ENCODE data around the gene DNTT.

Gene DNTT

GRCh38 chr10:96359616-96360015, 55.4 kb downstream of the DNTT start:
- H3K27me3 ChIP-seq (ENCODE audit: insufficient read depth, insufficient read length) = no peaks in the 10 kb centered on the region

GRCh38 chr10:96360331-96360730, 56.1 kb downstream of the DNTT start:
- Histone ChIP-seq H3K9ac (ENCODE audit: insufficient read length, low read depth) (no peak overlapping the region), H3K9me3 (ENCODE audit: insufficient read depth, low read length) (no peaks in the 10 kb centered on the region), H3K27me3 (ENCODE audit: insufficient read depth, insufficient read length) (no peaks in the 10 kb centered on the region), H3K36me3 (ENCODE audit: insufficient read depth, insufficient read length, low read length) (no peaks in the 10 kb centered on the region), H3K4me3 (ENCODE audit: insufficient read length, low read depth) (no peak overlapping the region), H3K4me1 (ENCODE audit: insufficient read depth, insufficient read length) (no peaks in the 10 kb centered on the region)
- DNase-seq (ENCODE audit: low read depth, low spot score) = no peak
- TF ChIP-seq SUZ12 (IDR thresholded peaks at IDR 0.05; ENCODE audit: extremely low read depth, insufficient read depth, insufficient read length) (no peak), ZNF274 (IDR thresholded peaks at IDR 0.05; ENCODE audit: low read depth, low read length) (no peak), YY1 (IDR thresholded peaks at IDR 0.05; ENCODE audit: insufficient read depth, insufficient read length) (no peak)

More at GRCh38 chr10:96359616-96360015, 55.4 kb downstream of the DNTT start:
- no peaks in the 10 kb centered on the region for H3K36me3 ChIP-seq (ENCODE audit: insufficient read depth, insufficient read length, low read length)
- no peaks in the 10 kb centered on the region for H3K9me3 ChIP-seq (ENCODE audit: insufficient read depth, low read length)
- no peak for DNase-seq (ENCODE audit: low read depth, low spot score)
- no peak overlapping the region for H3K9ac ChIP-seq (ENCODE audit: insufficient read length, low read depth)
- TF ChIP-seq YY1 (IDR thresholded peaks at IDR 0.05; ENCODE audit: insufficient read depth, insufficient read length) = no peak
- TF ChIP-seq SUZ12 (IDR thresholded peaks at IDR 0.05; ENCODE audit: extremely low read depth, insufficient read depth, insufficient read length) = no peak
- TF ChIP-seq ZNF274 (IDR thresholded peaks at IDR 0.05; ENCODE audit: low read depth, low read length) = no peak
- no peak overlapping the region for H3K4me3 ChIP-seq (ENCODE audit: insufficient read length, low read depth)
- H3K4me1 ChIP-seq (ENCODE audit: insufficient read depth, insufficient read length) = no peaks in the 10 kb centered on the region

GRCh38 chr10:96360766-96361165, 56.5 kb downstream of the DNTT start:
- no peak for TF ChIP-seq ZNF274 (IDR thresholded peaks at IDR 0.05; ENCODE audit: low read depth, low read length)
- TF ChIP-seq YY1 (IDR thresholded peaks at IDR 0.05; ENCODE audit: insufficient read depth, insufficient read length) = no peak
- no peak for TF ChIP-seq SUZ12 (IDR thresholded peaks at IDR 0.05; ENCODE audit: extremely low read depth, insufficient read depth, insufficient read length)
- no peak overlapping the region for H3K4me3 ChIP-seq (ENCODE audit: insufficient read length, low read depth)
- no peaks in the 10 kb centered on the region for H3K4me1 ChIP-seq (ENCODE audit: insufficient read depth, insufficient read length)
- H3K9me3 ChIP-seq (ENCODE audit: insufficient read depth, low read length) = no peaks in the 10 kb centered on the region
- DNase-seq (ENCODE audit: low read depth, low spot score) = no peak
- H3K36me3 ChIP-seq (ENCODE audit: insufficient read depth, insufficient read length, low read length) = no peaks in the 10 kb centered on the region
- H3K9ac ChIP-seq (ENCODE audit: insufficient read length, low read depth) = no peak overlapping the region
- H3K27me3 ChIP-seq (ENCODE audit: insufficient read depth, insufficient read length) = no peaks in the 10 kb centered on the region

- no peaks in the 10 kb centered on the region; the same call in 1 of the 2 replicates for H3K9me3 ChIP-seq (ENCODE audit: insufficient read depth, low read length)
- H3K9ac ChIP-seq (ENCODE audit: insufficient read length, low read depth) = no peak overlapping the region
- TF ChIP-seq SUZ12 (IDR thresholded peaks at IDR 0.05; ENCODE audit: extremely low read depth, insufficient read depth, insufficient read length) = no peak
- TF ChIP-seq YY1 (IDR thresholded peaks at IDR 0.05; ENCODE audit: insufficient read depth, insufficient read length) = no peak
- no peak for TF ChIP-seq ZNF274 (IDR thresholded peaks at IDR 0.05; ENCODE audit: low read depth, low read length)
- no peaks in the 10 kb centered on the region for H3K4me1 ChIP-seq (ENCODE audit: insufficient read depth, insufficient read length)
- H3K4me3 ChIP-seq (ENCODE audit: insufficient read length, low read depth) = no peak overlapping the region
- no peaks in the 10 kb centered on the region for H3K36me3 ChIP-seq (ENCODE audit: insufficient read depth, insufficient read length, low read length)
- no peaks in the 10 kb centered on the region for H3K27me3 ChIP-seq (ENCODE audit: insufficient read depth, insufficient read length)
- no peak for DNase-seq (ENCODE audit: low read depth, low spot score)
Observed at GRCh38 chr10:96365571-96365970, 61.3 kb downstream of the DNTT start.

GRCh38 chr10:96366508-96366907, 62.3 kb downstream of the DNTT start:
- TF ChIP-seq ZNF274 (IDR thresholded peaks at IDR 0.05; ENCODE audit: low read depth, low read length) (no peak), YY1 (IDR thresholded peaks at IDR 0.05; ENCODE audit: insufficient read depth, insufficient read length) (no peak), SUZ12 (IDR thresholded peaks at IDR 0.05; ENCODE audit: extremely low read depth, insufficient read depth, insufficient read length) (no peak)

GRCh38 chr10:96367470-96367869, 63.2 kb downstream of the DNTT start:
- no peak for DNase-seq (ENCODE audit: low read depth, low spot score)
- TF ChIP-seq ZNF274 (IDR thresholded peaks at IDR 0.05; ENCODE audit: low read depth, low read length) (no peak), SUZ12 (IDR thresholded peaks at IDR 0.05; ENCODE audit: extremely low read depth, insufficient read depth, insufficient read length) (no peak)
- H3K27me3 ChIP-seq (ENCODE audit: insufficient read depth, insufficient read length) = no peaks in the 10 kb centered on the region
- H3K36me3 ChIP-seq (ENCODE audit: insufficient read depth, insufficient read length, low read length) = no peaks in the 10 kb centered on the region
- no peak overlapping the region for H3K9ac ChIP-seq (ENCODE audit: insufficient read length, low read depth)
- no peaks in the 10 kb centered on the region for H3K4me1 ChIP-seq (ENCODE audit: insufficient read depth, insufficient read length)
- H3K4me3 ChIP-seq (ENCODE audit: insufficient read length, low read depth) = no peak overlapping the region
- no peaks in the 10 kb centered on the region; the same call in 1 of the 2 replicates for H3K9me3 ChIP-seq (ENCODE audit: insufficient read depth, low read length)

More at GRCh38 chr10:96366508-96366907, 62.3 kb downstream of the DNTT start:
- Histone ChIP-seq H3K4me3 (ENCODE audit: insufficient read length, low read depth) (no peak overlapping the region), H3K4me1 (ENCODE audit: insufficient read depth, insufficient read length) (no peaks in the 10 kb centered on the region), H3K9me3 (ENCODE audit: insufficient read depth, low read length) (no peaks in the 10 kb centered on the region; the same call in 1 of the 2 replicates), H3K9ac (ENCODE audit: insufficient read length, low read depth) (no peak overlapping the region), H3K36me3 (ENCODE audit: insufficient read depth, insufficient read length, low read length) (no peaks in the 10 kb centered on the region), H3K27me3 (ENCODE audit: insufficient read depth, insufficient read length) (no peaks in the 10 kb centered on the region)
- DNase-seq (ENCODE audit: low read depth, low spot score) = no peak

GRCh38 chr10:96368971-96369370, 64.7 kb downstream of the DNTT start:
- Histone ChIP-seq H3K36me3 (ENCODE audit: insufficient read depth, insufficient read length, low read length) (no peaks in the 10 kb centered on the region), H3K9me3 (ENCODE audit: insufficient read depth, low read length) (no peaks in the 10 kb centered on the region; the same call in 1 of the 2 replicates), H3K27me3 (ENCODE audit: insufficient read depth, insufficient read length) (no peaks in the 10 kb centered on the region), H3K4me3 (ENCODE audit: insufficient read length, low read depth) (no peak overlapping the region), H3K9ac (ENCODE audit: insufficient read length, low read depth) (no peak overlapping the region), H3K4me1 (ENCODE audit: insufficient read depth, insufficient read length) (no peaks in the 10 kb centered on the region)
- TF ChIP-seq YY1 (IDR thresholded peaks at IDR 0.05; ENCODE audit: insufficient read depth, insufficient read length) = no peak
- TF ChIP-seq ZNF274 (IDR thresholded peaks at IDR 0.05; ENCODE audit: low read depth, low read length) = no peak
- TF ChIP-seq SUZ12 (IDR thresholded peaks at IDR 0.05; ENCODE audit: extremely low read depth, insufficient read depth, insufficient read length) = no peak
- DNase-seq (ENCODE audit: low read depth, low spot score) = no peak

Measured in NT2/D1 (cell line).